Astrocyte (in vitro differentiated cells and primary cell): ENCODE measurements around the gene MYO3B.

Experiments used
- CTCF ChIP-seq: IDR thresholded peaks from 2 replicates; pipeline ENCODE4 v1.5.1; 2011; ENCODE audit warnings: low read depth, mild to moderate bottlenecking, inconsistent platforms, low read length, moderate library complexity; ENCODE audit not compliant: insufficient read depth
- EZH2 ChIP-seq: IDR thresholded peaks from 2 replicates; pipeline ENCODE4 v1.6.1; 2012; ENCODE audit warnings: mild to moderate bottlenecking, low read length, inconsistent platforms; ENCODE audit not compliant: insufficient read depth

GRCh38 chr2:170433448-170433847 is 255.5 kb downstream of the MYO3B start:
- TF ChIP-seq EZH2 (no peak), CTCF (no peak)
